Measurements from ENCODE around the gene SLC28A1.

Gene SLC28A1

DNA sequence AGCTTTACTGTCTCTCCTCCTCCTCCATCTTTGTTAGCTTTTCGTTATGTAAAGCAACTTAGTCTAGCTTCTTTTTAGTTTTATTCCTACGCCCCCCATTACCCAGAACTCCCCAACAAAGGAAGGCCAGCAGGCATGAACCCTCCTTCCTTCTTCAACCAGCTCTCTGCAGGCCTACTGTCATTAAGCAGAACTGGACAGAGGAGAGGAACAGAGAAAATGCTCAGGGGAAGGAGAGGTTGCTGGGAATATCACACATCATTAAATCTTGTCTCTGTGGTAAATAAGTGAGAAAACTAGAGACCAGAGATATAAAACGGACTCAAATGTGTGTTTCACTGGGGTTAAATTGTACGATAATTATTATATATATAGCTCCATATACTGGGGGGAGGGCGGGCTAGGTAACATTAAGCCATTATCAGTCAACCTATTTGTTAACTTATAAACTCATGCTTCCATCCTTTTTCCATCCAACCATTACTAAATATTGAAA lies 19.3 kb upstream of the SLC28A1 start:
- no CpG with 5 or more reads among the region's 5 CpGs for WGBS (ENCODE audit: extremely low coverage, insufficient coverage, insufficient read length)
- H4K91ac ChIP-seq (ENCODE audit: low read depth, low read length): no peak overlapping the region
- H3K18ac ChIP-seq (ENCODE audit: low read length): no peak overlapping the region
- no peak overlapping the region for H3K14ac ChIP-seq (ENCODE audit: low read length)
- H3K36me3 ChIP-seq (ENCODE audit: control insufficient read depth in 1 of 2, insufficient read depth in 2 of 2, low read length in 2 of 2): peaks cover 40 to 50% of the 10 kb centered on the region in 2 experiments
- H3K23ac ChIP-seq (ENCODE audit: low read length): no peak overlapping the region
- no peak overlapping the region for H2BK5ac ChIP-seq (ENCODE audit: low read depth, low read length, poor library complexity)
- H3K4ac ChIP-seq (ENCODE audit: low read depth, low read length): no peak overlapping the region
- no peak overlapping the region for H4K8ac ChIP-seq (ENCODE audit: low read depth, low read length)
- no peaks in the 10 kb centered on the region for H3K79me2 ChIP-seq (ENCODE audit: control insufficient read depth, insufficient read depth, low read length, poor library complexity)
- H3K9me3 ChIP-seq (ENCODE audit: insufficient read depth, low read depth, low read length): no peaks in the 10 kb centered on the region
- no peak overlapping the region for H3K4me2 ChIP-seq (ENCODE audit: low read length)
- H3K27ac ChIP-seq (ENCODE audit: low read depth, low read length): no peak overlapping the region
- no peak overlapping the region for H2AFZ ChIP-seq (ENCODE audit: insufficient read depth, low read length, poor library complexity)
- no peak overlapping the region for H2AK5ac ChIP-seq (ENCODE audit: low read length)
- H3K9ac ChIP-seq (ENCODE audit: low read length): no peak overlapping the region
- H2BK120ac ChIP-seq (ENCODE audit: insufficient read depth, low read length, poor library complexity): no peak overlapping the region
- H4K12ac ChIP-seq (ENCODE audit: low read depth, low read length): no peak overlapping the region
- H3K4me1 ChIP-seq (ENCODE audit: control insufficient read depth in 1 of 2, insufficient read depth in 2 of 2, low read length in 2 of 2): peaks cover 0 to 13% of the 10 kb centered on the region in 2 experiments
- H2BK12ac ChIP-seq (ENCODE audit: low read length): no peak overlapping the region
- DNase-seq: no peak
- H3K79me1 ChIP-seq (ENCODE audit: low read length): no peaks in the 10 kb centered on the region
- H3K4me3 ChIP-seq (ENCODE audit: low read depth, low read length): no peak overlapping the region
- H3K27me3 ChIP-seq (ENCODE audit: insufficient read depth, low read length): no peaks in the 10 kb centered on the region

DNA sequence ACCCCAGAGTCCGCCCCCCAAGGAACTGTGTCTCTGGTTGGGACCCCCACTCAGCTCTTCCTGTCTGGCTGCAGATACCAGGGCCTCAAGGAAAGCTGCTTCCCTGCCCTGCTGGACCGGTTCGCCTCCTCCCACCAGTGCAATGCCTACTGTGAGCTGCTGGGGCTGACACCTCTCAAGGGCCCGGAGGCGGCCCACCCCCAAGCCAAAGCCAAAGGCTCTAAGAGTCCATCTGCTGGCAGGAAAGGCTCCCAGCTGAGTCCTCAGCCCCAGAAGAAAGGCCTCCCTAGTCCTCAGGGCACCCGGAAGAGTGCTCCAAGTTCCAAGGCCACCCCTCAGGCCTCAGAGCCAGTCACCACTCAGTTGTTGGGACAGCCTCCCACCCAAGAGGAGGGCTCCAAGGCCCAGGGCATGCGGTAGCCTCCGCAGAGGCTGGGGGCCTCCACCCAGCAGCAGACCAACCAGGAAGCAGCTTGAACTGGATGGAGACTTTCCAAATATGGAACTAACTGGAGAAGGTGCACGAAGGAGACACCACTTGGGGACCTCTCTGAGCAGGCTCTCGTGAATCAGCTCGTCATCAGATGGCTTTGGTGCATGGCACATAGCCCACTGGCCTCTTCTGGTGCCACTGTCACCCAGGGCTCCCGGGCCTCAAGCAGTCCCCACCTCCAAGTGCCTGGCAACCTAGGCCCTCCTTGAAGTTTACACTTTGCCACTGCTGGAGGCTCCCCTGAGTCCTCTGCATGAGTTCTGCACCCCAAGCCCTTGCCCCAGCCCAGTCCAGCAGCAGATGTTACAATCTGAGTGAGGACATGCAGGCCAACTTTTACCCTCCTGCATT lies 16.2 kb upstream of the SLC28A1 start:
- H3K4me3 ChIP-seq (ENCODE audit: low read depth, low read length): no peak overlapping the region
- no CpG with 5 or more reads among the region's 12 CpGs for WGBS (ENCODE audit: extremely low coverage, insufficient coverage, insufficient read length)

GRCh38 chr15:84869510-84869909 lies 15.0 kb upstream of the SLC28A1 start:
- Histone ChIP-seq H2AK5ac (ENCODE audit: low read length) (no peak overlapping the region), H2AFZ (ENCODE audit: insufficient read depth, low read length, poor library complexity) (no peak overlapping the region), H3K4ac (ENCODE audit: low read depth, low read length) (no peak overlapping the region), H3K9me3 (ENCODE audit: insufficient read depth, low read depth, low read length) (no peaks in the 10 kb centered on the region), H3K27ac (ENCODE audit: low read depth, low read length) (no peak overlapping the region), H3K4me2 (ENCODE audit: low read length) (no peak overlapping the region), H3K14ac (ENCODE audit: low read length) (no peak overlapping the region), H2BK5ac (ENCODE audit: low read depth, low read length, poor library complexity) (no peak overlapping the region), H3K4me1 (ENCODE audit: control insufficient read depth in 1 of 2, insufficient read depth in 2 of 2, low read length in 2 of 2) (peaks cover 0 to 5% of the 10 kb centered on the region in 2 experiments), H4K12ac (ENCODE audit: low read depth, low read length) (no peak overlapping the region), H3K79me2 (ENCODE audit: control insufficient read depth, insufficient read depth, low read length, poor library complexity) (no peaks in the 10 kb centered on the region), H3K9ac (ENCODE audit: low read length) (no peak overlapping the region), H3K23ac (ENCODE audit: low read length) (no peak overlapping the region), H3K79me1 (ENCODE audit: low read length) (no peaks in the 10 kb centered on the region), H4K8ac (ENCODE audit: low read depth, low read length) (no peak overlapping the region), H3K27me3 (ENCODE audit: insufficient read depth, low read length) (no peaks in the 10 kb centered on the region), H3K4me3 (ENCODE audit: low read depth, low read length) (no peak overlapping the region), H3K36me3 (ENCODE audit: control insufficient read depth in 1 of 2, insufficient read depth in 2 of 2, low read length in 2 of 2) (peaks cover 27 to 34% of the 10 kb centered on the region in 2 experiments), H2BK12ac (ENCODE audit: low read length) (no peak overlapping the region), H3K18ac (ENCODE audit: low read length) (no peak overlapping the region), H2BK120ac (ENCODE audit: insufficient read depth, low read length, poor library complexity) (no peak overlapping the region), H4K91ac (ENCODE audit: low read depth, low read length) (no peak overlapping the region)
- DNase-seq: no peak
- whole genome bisulfite sequencing (ENCODE audit: extremely low coverage, insufficient coverage, insufficient read length): no CpG with 5 or more reads among the region's 3 CpGs

More for the DNA sequence above, 16.2 kb upstream of the SLC28A1 start:
- H2AFZ ChIP-seq (ENCODE audit: insufficient read depth, low read length, poor library complexity): no peak overlapping the region
- no peaks in the 10 kb centered on the region for H3K27me3 ChIP-seq (ENCODE audit: insufficient read depth, low read length)
- no peak overlapping the region for H2BK5ac ChIP-seq (ENCODE audit: low read depth, low read length, poor library complexity)
- no peak overlapping the region for H3K14ac ChIP-seq (ENCODE audit: low read length)
- no peak overlapping the region for H3K18ac ChIP-seq (ENCODE audit: low read length)
- no peaks in the 10 kb centered on the region for H3K79me2 ChIP-seq (ENCODE audit: control insufficient read depth, insufficient read depth, low read length, poor library complexity)
- DNase-seq: peak in 1 of 2 donors; percentile 14
- H3K9ac ChIP-seq (ENCODE audit: low read length): no peak overlapping the region
- H3K79me1 ChIP-seq (ENCODE audit: low read length): no peaks in the 10 kb centered on the region
- H3K4me1 ChIP-seq (ENCODE audit: control insufficient read depth in 1 of 2, insufficient read depth in 2 of 2, low read length in 2 of 2): peaks cover 0 to 12% of the 10 kb centered on the region in 2 experiments
- H4K91ac ChIP-seq (ENCODE audit: low read depth, low read length): no peak overlapping the region
- H2BK12ac ChIP-seq (ENCODE audit: low read length): no peak overlapping the region
- H4K12ac ChIP-seq (ENCODE audit: low read depth, low read length): no peak overlapping the region
- H2BK120ac ChIP-seq (ENCODE audit: insufficient read depth, low read length, poor library complexity): no peak overlapping the region
- H3K4me2 ChIP-seq (ENCODE audit: low read length): no peak overlapping the region
- no peak overlapping the region for H3K23ac ChIP-seq (ENCODE audit: low read length)
- no peak overlapping the region for H2AK5ac ChIP-seq (ENCODE audit: low read length)
- H3K27ac ChIP-seq (ENCODE audit: low read depth, low read length): no peak overlapping the region
- H4K8ac ChIP-seq (ENCODE audit: low read depth, low read length): no peak overlapping the region
- H3K36me3 ChIP-seq (ENCODE audit: control insufficient read depth in 1 of 2, insufficient read depth in 2 of 2, low read length in 2 of 2): peaks cover 33 to 42% of the 10 kb centered on the region in 2 experiments
- H3K9me3 ChIP-seq (ENCODE audit: insufficient read depth, low read depth, low read length): no peaks in the 10 kb centered on the region
- no peak overlapping the region for H3K4ac ChIP-seq (ENCODE audit: low read depth, low read length)

GRCh38 chr15:84871428-84871985 lies 13.0 kb upstream of the SLC28A1 start:
- Histone ChIP-seq H2BK5ac (ENCODE audit: low read depth, low read length, poor library complexity) (no peak overlapping the region), H3K27me3 (ENCODE audit: insufficient read depth, low read length) (no peaks in the 10 kb centered on the region), H3K23ac (ENCODE audit: low read length) (no peak overlapping the region)

More at GRCh38 chr15:84871428-84871985, 13.0 kb upstream of the SLC28A1 start:
- Histone ChIP-seq H3K14ac (ENCODE audit: low read length) (no peak overlapping the region), H3K4me3 (ENCODE audit: low read depth, low read length) (no peak overlapping the region), H2AK5ac (ENCODE audit: low read length) (no peak overlapping the region), H4K8ac (ENCODE audit: low read depth, low read length) (no peak overlapping the region), H2BK12ac (ENCODE audit: low read length) (no peak overlapping the region), H3K4me2 (ENCODE audit: low read length) (no peak overlapping the region), H3K27ac (ENCODE audit: low read depth, low read length) (no peak overlapping the region), H3K18ac (ENCODE audit: low read length) (no peak overlapping the region), H4K12ac (ENCODE audit: low read depth, low read length) (no peak overlapping the region), H3K9ac (ENCODE audit: low read length) (no peak overlapping the region), H3K4ac (ENCODE audit: low read depth, low read length) (no peak overlapping the region), H3K36me3 (ENCODE audit: control insufficient read depth in 1 of 2, insufficient read depth in 2 of 2, low read length in 2 of 2) (peaks cover 27 to 28% of the 10 kb centered on the region in 2 experiments), H2AFZ (ENCODE audit: insufficient read depth, low read length, poor library complexity) (no peak overlapping the region), H4K91ac (ENCODE audit: low read depth, low read length) (no peak overlapping the region), H3K4me1 (ENCODE audit: control insufficient read depth in 1 of 2, insufficient read depth in 2 of 2, low read length in 2 of 2) (peaks cover 0 to 5% of the 10 kb centered on the region in 2 experiments), H3K79me2 (ENCODE audit: control insufficient read depth, insufficient read depth, low read length, poor library complexity) (no peaks in the 10 kb centered on the region), H3K9me3 (ENCODE audit: insufficient read depth, low read depth, low read length) (no peaks in the 10 kb centered on the region), H3K79me1 (ENCODE audit: low read length) (no peaks in the 10 kb centered on the region), H2BK120ac (ENCODE audit: insufficient read depth, low read length, poor library complexity) (no peak overlapping the region)
- no peak for DNase-seq
- no CpG with 5 or more reads among the region's 9 CpGs for WGBS (ENCODE audit: extremely low coverage, insufficient coverage, insufficient read length)

All from trophoblast cell (in vitro differentiated cells and primary cell).